22Rv1 (cell line): Measurements from ENCODE around the gene CD59.

Experiments used
- ZFX ChIP-seq: fragments of 450-650 bp; IDR thresholded peaks from 2 replicates; pipeline ENCODE4 v1.6.1; 2017; ENCODE audit warnings: antibody characterized with exemption, borderline replicate concordance
- TF ChIP-seq, protein P1 (sequence below): fragments of 450-650 bp; IDR thresholded peaks from 2 replicates; pipeline ENCODE4 v1.5.1; 2017; ENCODE audit warnings: mild to moderate bottlenecking

DNA sequence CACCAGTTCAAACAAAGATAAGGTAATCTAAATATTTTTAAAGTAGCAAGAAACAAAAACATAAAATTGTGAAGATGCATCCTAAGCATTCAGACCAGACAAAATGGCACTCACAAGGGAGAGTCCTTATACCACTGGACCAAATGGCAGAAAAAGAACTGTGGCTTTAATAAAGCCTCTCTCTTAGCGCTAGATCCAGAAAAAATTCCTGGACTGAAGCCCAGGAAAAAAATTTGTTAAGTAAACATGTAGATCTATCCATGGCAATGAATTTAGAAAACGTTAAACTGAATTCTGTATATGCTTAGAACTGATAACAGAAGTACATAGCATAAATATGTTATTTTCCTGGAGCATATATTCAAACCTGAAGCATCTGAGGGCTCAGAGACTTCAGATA, 11.8 kb upstream of the CD59 start:
- TF ChIP-seq, protein P1, sequence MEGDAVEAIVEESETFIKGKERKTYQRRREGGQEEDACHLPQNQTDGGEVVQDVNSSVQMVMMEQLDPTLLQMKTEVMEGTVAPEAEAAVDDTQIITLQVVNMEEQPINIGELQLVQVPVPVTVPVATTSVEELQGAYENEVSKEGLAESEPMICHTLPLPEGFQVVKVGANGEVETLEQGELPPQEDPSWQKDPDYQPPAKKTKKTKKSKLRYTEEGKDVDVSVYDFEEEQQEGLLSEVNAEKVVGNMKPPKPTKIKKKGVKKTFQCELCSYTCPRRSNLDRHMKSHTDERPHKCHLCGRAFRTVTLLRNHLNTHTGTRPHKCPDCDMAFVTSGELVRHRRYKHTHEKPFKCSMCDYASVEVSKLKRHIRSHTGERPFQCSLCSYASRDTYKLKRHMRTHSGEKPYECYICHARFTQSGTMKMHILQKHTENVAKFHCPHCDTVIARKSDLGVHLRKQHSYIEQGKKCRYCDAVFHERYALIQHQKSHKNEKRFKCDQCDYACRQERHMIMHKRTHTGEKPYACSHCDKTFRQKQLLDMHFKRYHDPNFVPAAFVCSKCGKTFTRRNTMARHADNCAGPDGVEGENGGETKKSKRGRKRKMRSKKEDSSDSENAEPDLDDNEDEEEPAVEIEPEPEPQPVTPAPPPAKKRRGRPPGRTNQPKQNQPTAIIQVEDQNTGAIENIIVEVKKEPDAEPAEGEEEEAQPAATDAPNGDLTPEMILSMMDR, result no peak
- TF ChIP-seq ZFX, result no peak
